ENCODE data around the gene SFXN5. TPM values are rescaled to one million over a fixed set of nuclear protein-coding genes. Genes with fewer than 3 reads are reported as not detected.

Gene SFXN5
- total RNA-seq, 1 donor from 2014 or later: 15.4 TPM

GRCh38 chr2:73112913-73113854 lies 41.7 kb upstream of the SFXN5 start, which contains the start of gene RAB11FIP5:
Gene RAB11FIP5 (minus strand): TSS chr2:73112948. CDS start chr2:73112777, 171 bp downstream.
- Histone ChIP-seq H3K27ac (peak within 1 kb of the TSS; percentile 83), H3K36me3 (no peaks in the 10 kb centered on the region), H3K4me3 (peak within 1 kb of the TSS; percentile 89), H3K9me3 (no peaks in the 10 kb centered on the region), H3K4me1 (peaks cover 38% of the 10 kb centered on the region), H3K27me3 (ENCODE audit: low read depth) (no peaks in the 10 kb centered on the region)
- intact Hi-C loops (cut with DNase I): no loop called here
- ATAC-seq (peak; percentile 91 to 93), DNase-seq (peak; percentile 82)
- no peak for TF ChIP-seq CTCF (IDR thresholded peaks at IDR 0.05)

GRCh38 chr2:73112026-73112912 lies 40.8 kb upstream of the SFXN5 start:
- Histone ChIP-seq H3K27me3 (ENCODE audit: low read depth) (no peaks in the 10 kb centered on the region), H3K4me1 (peaks cover 47% of the 10 kb centered on the region), H3K27ac (peak overlapping the region; percentile 83), H3K4me3 (peak overlapping the region; percentile 89), H3K36me3 (no peaks in the 10 kb centered on the region), H3K9me3 (no peaks in the 10 kb centered on the region)
- intact Hi-C loops (cut with DNase I): no loop called here
- DNase-seq: peak; percentile 60
- peak; percentile 55 to 65 for ATAC-seq
- TF ChIP-seq CTCF (IDR thresholded peaks at IDR 0.05): no peak

- no peaks in the 10 kb centered on the region for H3K9me3 ChIP-seq
- H3K4me1 ChIP-seq: peaks cover 56% of the 10 kb centered on the region
- ATAC-seq (peak; percentile 32 to 40), DNase-seq (no peak)
- intact Hi-C loops (cut with DNase I): no loop called here
- H3K36me3 ChIP-seq: no peaks in the 10 kb centered on the region
- H3K27me3 ChIP-seq (ENCODE audit: low read depth): no peaks in the 10 kb centered on the region
- H3K27ac ChIP-seq: peak overlapping the region; percentile 83
- peak overlapping the region; percentile 89 for H3K4me3 ChIP-seq
- TF ChIP-seq CTCF (IDR thresholded peaks at IDR 0.05): no peak
Observed at GRCh38 chr2:73111073-73112025, 39.8 kb upstream of the SFXN5 start.

GRCh38 chr2:73110168-73111072 lies 38.9 kb upstream of the SFXN5 start:
- intact Hi-C loops (cut with DNase I): no loop called here
- Histone ChIP-seq H3K9me3 (no peaks in the 10 kb centered on the region), H3K27me3 (ENCODE audit: low read depth) (no peaks in the 10 kb centered on the region), H3K36me3 (no peaks in the 10 kb centered on the region), H3K27ac (peak overlapping the region; percentile 83), H3K4me3 (peak overlapping the region; percentile 89), H3K4me1 (peaks cover 56% of the 10 kb centered on the region)
- no peak for TF ChIP-seq CTCF (IDR thresholded peaks at IDR 0.05)
- no peak for DNase-seq
- no peak for ATAC-seq

Data from lower lobe of right lung (tissue), 2 donors.